H9 (cell line): Measurements from ENCODE around the gene MTSS2. TPM values are rescaled to one million over a fixed set of nuclear protein-coding genes. Genes with fewer than 3 reads are reported as not detected.

Source experiments
- DNase-seq: peaks from one replicate; pipeline ENCODE4 v3.0.0-alpha.2; 2017
- H2AFZ ChIP-seq: one replicate; pipeline ENCODE4 v1.6.1; 2013; ENCODE audit warnings: mild to moderate bottlenecking, low read length, control low read depth, moderate library complexity
- H2AK5ac ChIP-seq: 2 replicates; pipeline ENCODE4 v1.6.1; 2013; ENCODE audit warnings: low read length, control low read depth, mixed read lengths; ENCODE audit not compliant: insufficient read length
- H2BK120ac ChIP-seq: one replicate; pipeline ENCODE4 v1.6.1; 2013; ENCODE audit warnings: low read depth, mild to moderate bottlenecking, low read length, control low read depth, inconsistent platforms; ENCODE audit not compliant: poor library complexity, severe bottlenecking
- H2BK12ac ChIP-seq: 2 replicates; pipeline ENCODE4 v1.6.1; 2013; ENCODE audit warnings: low read length, control low read depth, mixed read lengths, low read depth; ENCODE audit not compliant: insufficient read length
- H2BK15ac ChIP-seq: 2 replicates; pipeline ENCODE4 v1.6.1; 2013; ENCODE audit warnings: low read depth, low read length, control low read depth
- H2BK20ac ChIP-seq: one replicate; pipeline ENCODE4 v1.6.1; 2013; ENCODE audit warnings: low read depth, mild to moderate bottlenecking, low read length, control low read depth, inconsistent platforms; ENCODE audit not compliant: poor library complexity, severe bottlenecking
- H2BK5ac ChIP-seq: 2 replicates; pipeline ENCODE4 v1.6.1; 2013; ENCODE audit warnings: low read length, control low read depth, mixed read lengths; ENCODE audit not compliant: insufficient read length
- H3K14ac ChIP-seq: 2 replicates; pipeline ENCODE4 v1.6.1; 2013; ENCODE audit warnings: low read length, control low read depth; ENCODE audit not compliant: insufficient read depth
- H3K18ac ChIP-seq: 2 replicates; pipeline ENCODE4 v1.6.1; 2013; ENCODE audit warnings: low read depth, mild to moderate bottlenecking, mixed read lengths, low read length, control low read depth; ENCODE audit not compliant: insufficient read length
- H3K23ac ChIP-seq: 2 replicates; pipeline ENCODE4 v1.6.1; 2013; ENCODE audit warnings: low read length, control low read depth, mixed read lengths, low read depth; ENCODE audit not compliant: insufficient read length
- H3K23me2 ChIP-seq: 2 replicates; pipeline ENCODE4 v1.6.1; 2013; ENCODE audit warnings: low read depth, mild to moderate bottlenecking, mixed read lengths, low read length, control low read depth; ENCODE audit not compliant: insufficient read length, poor library complexity, severe bottlenecking
- H3K27ac ChIP-seq: 2 replicates; pipeline ENCODE4 v1.5.1; 2013; ENCODE audit warnings: low read length, control low read depth, mixed read lengths, low read depth; ENCODE audit not compliant: insufficient read length
- H3K27me3 ChIP-seq: 2 replicates; pipeline ENCODE4 v1.6.1; 2013; ENCODE audit warnings: low read length, control low read depth, inconsistent platforms; ENCODE audit not compliant: insufficient read depth
- H3K4ac ChIP-seq: 2 replicates; pipeline ENCODE4 v1.6.1; 2013; ENCODE audit warnings: low read depth, mild to moderate bottlenecking, control low read depth, inconsistent platforms, low read length, moderate library complexity
- H3K4me1 ChIP-seq: 2 replicates; pipeline ENCODE4 v1.6.1; 2013; ENCODE audit warnings: low read length, control low read depth, inconsistent platforms; ENCODE audit not compliant: insufficient read depth
- H3K4me2 ChIP-seq: 2 replicates; pipeline ENCODE4 v1.6.1; 2013; ENCODE audit warnings: low read length, control low read depth, mixed read lengths; ENCODE audit not compliant: insufficient read length, insufficient read depth
- H3K56ac ChIP-seq: 2 replicates; pipeline ENCODE4 v1.6.1; 2013; ENCODE audit warnings: low read depth, mild to moderate bottlenecking, mixed read lengths, low read length, control low read depth; ENCODE audit not compliant: insufficient read length
- H3K79me1 ChIP-seq: 2 replicates; pipeline ENCODE4 v1.6.1; 2013; ENCODE audit warnings: low read depth, mild to moderate bottlenecking, moderate library complexity, low read length, control low read depth, inconsistent platforms; ENCODE audit not compliant: insufficient read depth, poor library complexity, severe bottlenecking
- H3K79me2 ChIP-seq: 2 replicates; pipeline ENCODE4 v1.6.1; 2013; ENCODE audit warnings: low read length, control low read depth, inconsistent platforms; ENCODE audit not compliant: insufficient read depth
- H3K9ac ChIP-seq: 2 replicates; pipeline ENCODE4 v1.6.1; 2013; ENCODE audit warnings: low read length, control low read depth, mixed read lengths; ENCODE audit not compliant: insufficient read length; ENCODE audit errors: extremely low read depth
- H3K9me3 ChIP-seq: one replicate; pipeline ENCODE4 v1.6.1; 2013; ENCODE audit warnings: low read depth, low read length, inconsistent platforms; ENCODE audit not compliant: control insufficient read depth
- H3T11ph ChIP-seq: one replicate; pipeline ENCODE4 v1.6.1; 2013; ENCODE audit warnings: mild to moderate bottlenecking, low read length, control low read depth, inconsistent platforms
- H4K20me1 ChIP-seq: one replicate; pipeline ENCODE4 v1.6.1; 2013; ENCODE audit not compliant: control insufficient read depth, insufficient read length, insufficient read depth
- H4K5ac ChIP-seq: 2 replicates; pipeline ENCODE4 v1.6.1; 2013; ENCODE audit warnings: low read depth, mild to moderate bottlenecking, mixed read lengths, low read length, control low read depth; ENCODE audit not compliant: insufficient read length
- H4K8ac ChIP-seq: replicated peaks from 2 replicates; pipeline ENCODE4 v1.6.1; 2013; ENCODE audit warnings: low read length, control low read depth, mixed read lengths, low read depth; ENCODE audit not compliant: insufficient read length
- H4K91ac ChIP-seq: 2 replicates; pipeline ENCODE4 v1.6.1; 2013; ENCODE audit warnings: low read depth, mild to moderate bottlenecking, moderate library complexity, mixed read lengths, low read length, control low read depth; ENCODE audit not compliant: insufficient read length
- H3K27ac Mint-ChIP-seq, 3 experiments: 2 replicates in 2 of 3; 3 replicates in 1 of 3; pipeline ENCODE4 v1.8.0; 2020 to 2021; ENCODE audit warnings: mixed read lengths in 3 of 3, mild to moderate bottlenecking in 1 of 3, moderate library complexity in 1 of 3
- H3K27me3 Mint-ChIP-seq: 2 replicates; pipeline ENCODE4 v1.8.0; 2021; ENCODE audit warnings: low read depth, mild to moderate bottlenecking, moderate library complexity, mixed read lengths
- H3K36me3 Mint-ChIP-seq, 3 experiments: 2 replicates in 2 of 3; 3 replicates in 1 of 3; pipeline ENCODE4 v1.8.0; 2020 to 2021; ENCODE audit warnings: low read depth in 3 of 3, mixed read lengths in 3 of 3; ENCODE audit not compliant: insufficient read depth in 1 of 3
- H3K4me1 Mint-ChIP-seq, 2 experiments: 2 replicates each; pipeline ENCODE4 v1.8.0; 2020; ENCODE audit warnings: mixed read lengths in 2 of 2
- H3K4me3 Mint-ChIP-seq, 2 experiments: 2 replicates in 1 of 2; 3 replicates in 1 of 2; pipeline ENCODE4 v1.8.0; 2020 to 2021; ENCODE audit warnings: mild to moderate bottlenecking in 2 of 2, mixed read lengths in 2 of 2, moderate library complexity in 1 of 2
- H3K9me3 Mint-ChIP-seq, 2 experiments: 2 replicates in 1 of 2; 3 replicates in 1 of 2; pipeline ENCODE4 v1.8.0; 2020; ENCODE audit warnings: mild to moderate bottlenecking in 2 of 2, mixed read lengths in 2 of 2, moderate library complexity in 1 of 2
- CTCF ChIP-seq: fragments of 200-600 bp; sonication (generic); conservative IDR thresholded peaks from 3 replicates; pipeline ENCODE4 v1.8.0; 2021; ENCODE audit warnings: antibody characterized with exemption, mild to moderate bottlenecking
- WGBS: extraction: QIAGEN DNeasy Blood & Tissue Kit; methylation state at CpG from one replicate; pipeline ENCODE4 v1.1.7; 2013; ENCODE audit warnings: missing lambda C conversion rate, low lambda C conversion rate, mixed read lengths; ENCODE audit not compliant: insufficient read length; ENCODE audit errors: extremely low coverage; 5-methylcytosine and 5-hydroxymethylcytosine counted together
- total RNA-seq: library from RNA; stranded (reverse); gene quantifications from 2 replicates; pipeline ENCODE4 v1.2.1, GENCODE V29; 2021

The MTSS2 gene
- total RNA-seq, 1 experiment from 2014 or later: 41.0 TPM

GRCh38 chr16:70642633-70643032, 43.2 kb downstream of the MTSS2 start:
- Histone ChIP-seq H3K56ac (no peak overlapping the region), H3K4ac (no peak overlapping the region), H3K4me1 (peaks cover 4% of the 10 kb centered on the region; the same call in 1 of the 2 replicates), H4K5ac (no peak overlapping the region), H4K91ac (no peak overlapping the region), H3K23ac (no peak overlapping the region), H2AFZ (no peak overlapping the region), H3K18ac (no peak overlapping the region), H2BK12ac (no peak overlapping the region), H2BK15ac (no peak overlapping the region), H3K4me2 (no peak overlapping the region), H2BK5ac (no peak overlapping the region), H2BK120ac (no peak overlapping the region), H3K79me1 (no peaks in the 10 kb centered on the region), H4K20me1 (no peaks in the 10 kb centered on the region), H3K27me3 (no peaks in the 10 kb centered on the region), H4K8ac (no peak overlapping the region), H3K9ac (no peak overlapping the region), H3K23me2 (no peaks in the 10 kb centered on the region), H3K14ac (no peak overlapping the region), H3T11ph (no peak overlapping the region), H3K9me3 (no peaks in the 10 kb centered on the region), H3K27ac (no peak overlapping the region), H2BK20ac (no peak overlapping the region), H2AK5ac (no peak overlapping the region), H3K79me2 (no peaks in the 10 kb centered on the region)
- Mint-ChIP-seq H3K4me3 (no peak overlapping the region), H3K4me1 (peaks cover 7 to 16% of the 10 kb centered on the region in 2 experiments), H3K36me3 (no peaks in the 10 kb centered on the region), H3K27me3 (no peaks in the 10 kb centered on the region; the same call in 1 of the 2 replicates), H3K27ac (no peak overlapping the region), H3K9me3 (no peaks in the 10 kb centered on the region)
- no peak for TF ChIP-seq CTCF
- WGBS: no CpG with 5 or more reads among the region's 1 CpG
- DNase-seq: no peak
